Measurements from ENCODE around the gene MYBPC2.

MYBPC2 gene

DNA sequence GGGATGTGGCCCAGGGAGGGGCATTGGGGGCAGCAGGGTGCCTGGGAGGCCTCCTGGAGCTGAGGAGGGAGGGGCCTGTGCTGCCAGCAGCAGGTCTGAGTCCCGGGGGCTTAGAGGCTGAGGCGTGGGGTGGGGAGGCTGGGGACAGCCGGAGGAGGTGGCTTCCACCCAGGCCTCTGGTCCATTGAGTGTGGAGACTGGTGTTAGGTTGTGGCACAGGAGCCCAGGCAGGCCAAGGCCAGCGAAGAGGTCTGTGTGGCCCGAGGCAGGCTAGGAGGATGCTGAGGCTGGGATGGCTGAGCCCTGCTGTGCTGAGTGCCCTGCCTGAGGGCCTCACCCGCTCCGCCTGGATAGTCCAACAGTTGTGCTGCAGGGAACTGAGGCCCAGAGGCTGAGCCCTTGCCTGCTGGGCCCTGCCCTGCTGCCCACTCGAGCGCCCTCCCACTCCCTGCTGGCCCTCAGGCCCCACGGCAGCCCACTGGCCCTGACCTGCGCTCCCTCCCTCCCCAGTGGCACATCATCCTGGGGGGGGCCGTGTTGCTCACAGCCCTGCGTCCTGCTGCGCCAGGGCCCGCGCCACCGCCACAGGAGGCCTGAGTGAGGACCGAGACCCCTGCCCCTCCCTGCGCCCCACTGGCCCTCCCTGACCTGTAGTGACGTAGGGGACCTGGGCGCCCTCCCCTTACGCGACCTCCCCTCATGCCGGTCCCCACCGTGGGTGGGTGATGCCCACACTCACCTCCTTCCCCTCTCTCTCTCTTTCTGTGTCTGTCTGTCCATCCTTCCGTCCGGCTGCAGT, 48.9 kb downstream of the MYBPC2 start:
- no peak for DNase-seq (ENCODE audit: low spot score)

DNA sequence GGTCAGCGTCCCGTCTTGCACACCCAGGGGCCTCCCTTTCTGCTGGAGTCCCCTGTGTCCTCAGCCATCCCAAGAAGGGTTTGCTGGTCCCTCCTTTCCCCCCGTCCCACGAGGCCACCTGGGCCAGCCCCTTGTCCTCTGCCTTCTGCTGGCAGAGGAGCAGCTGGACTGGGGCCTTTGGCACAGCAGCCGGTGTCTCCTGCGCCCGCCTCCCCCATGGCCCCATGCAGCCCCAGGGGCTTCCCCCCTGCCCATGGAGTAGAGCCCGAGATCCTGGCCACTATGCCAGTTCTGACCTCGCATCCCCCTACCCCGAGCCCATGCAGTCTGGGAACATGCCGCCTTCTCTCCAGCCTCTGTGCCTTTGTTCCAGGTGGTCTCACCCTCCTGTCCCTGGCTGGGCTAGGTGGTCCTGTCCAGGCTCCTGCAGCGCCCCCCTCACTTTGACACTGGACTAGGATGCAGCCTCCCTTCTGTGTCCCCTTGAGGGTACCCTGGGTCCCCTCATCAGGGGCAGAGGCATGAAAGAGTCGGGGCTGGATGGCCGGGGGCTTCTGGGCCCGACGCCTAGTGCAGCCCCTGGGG, 49.7 kb downstream of the MYBPC2 start:
- DNase-seq (ENCODE audit: low spot score), result no peak

DNA sequence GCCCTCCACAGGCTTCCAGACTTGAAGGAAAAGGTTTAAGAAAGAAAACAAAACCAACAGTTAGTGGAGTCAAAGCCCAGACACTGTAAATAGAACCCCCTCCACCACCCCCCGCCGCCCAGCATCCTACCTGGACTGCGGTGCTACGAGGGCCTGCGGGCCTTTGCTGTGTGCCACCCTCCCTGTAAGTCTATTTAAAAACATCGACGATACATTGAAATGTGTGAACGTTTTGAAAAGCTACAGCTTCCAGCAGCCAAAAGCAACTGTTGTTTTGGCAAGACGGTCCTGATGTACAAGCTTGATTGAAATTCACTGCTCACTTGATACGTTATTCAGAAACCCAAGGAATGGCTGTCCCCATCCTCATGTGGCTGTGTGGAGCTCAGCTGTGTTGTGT, 50.2 kb downstream of the MYBPC2 start:
- no peak for DNase-seq (ENCODE audit: low spot score)

DNA sequence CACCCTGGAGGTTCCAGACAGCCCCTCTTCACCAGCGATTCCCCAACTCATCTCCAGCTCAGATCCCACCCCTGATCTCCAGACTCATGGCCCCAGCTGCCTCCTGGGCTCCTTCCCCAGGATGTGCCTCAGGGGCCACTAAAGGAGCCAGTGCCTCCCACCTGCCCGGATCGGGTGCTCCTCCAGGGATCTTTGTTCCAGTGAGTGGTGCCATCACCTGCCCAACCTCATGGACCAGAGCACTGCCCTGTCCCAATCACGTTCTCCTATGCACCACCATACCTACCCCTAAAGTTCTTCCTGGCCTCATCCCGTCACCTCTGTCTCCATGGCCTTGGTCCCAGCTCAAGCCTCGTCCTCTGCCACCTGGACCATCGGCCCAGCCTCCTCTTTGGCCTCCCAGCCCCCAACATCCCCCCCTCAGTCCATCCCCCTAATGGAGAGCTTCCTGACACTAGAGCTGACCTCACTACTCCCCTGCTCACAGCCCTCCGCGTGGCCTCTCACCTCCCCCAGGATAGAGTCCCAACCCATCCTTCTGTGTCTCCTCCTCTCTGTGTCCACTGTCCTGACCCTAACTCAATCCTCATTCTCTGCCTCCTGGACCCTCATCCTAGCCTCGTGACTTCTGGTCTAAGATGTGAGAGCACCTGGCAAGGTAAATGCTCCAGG, 52.7 kb downstream of the MYBPC2 start:
- DNase-seq (ENCODE audit: low spot score), result no peak

DNA sequence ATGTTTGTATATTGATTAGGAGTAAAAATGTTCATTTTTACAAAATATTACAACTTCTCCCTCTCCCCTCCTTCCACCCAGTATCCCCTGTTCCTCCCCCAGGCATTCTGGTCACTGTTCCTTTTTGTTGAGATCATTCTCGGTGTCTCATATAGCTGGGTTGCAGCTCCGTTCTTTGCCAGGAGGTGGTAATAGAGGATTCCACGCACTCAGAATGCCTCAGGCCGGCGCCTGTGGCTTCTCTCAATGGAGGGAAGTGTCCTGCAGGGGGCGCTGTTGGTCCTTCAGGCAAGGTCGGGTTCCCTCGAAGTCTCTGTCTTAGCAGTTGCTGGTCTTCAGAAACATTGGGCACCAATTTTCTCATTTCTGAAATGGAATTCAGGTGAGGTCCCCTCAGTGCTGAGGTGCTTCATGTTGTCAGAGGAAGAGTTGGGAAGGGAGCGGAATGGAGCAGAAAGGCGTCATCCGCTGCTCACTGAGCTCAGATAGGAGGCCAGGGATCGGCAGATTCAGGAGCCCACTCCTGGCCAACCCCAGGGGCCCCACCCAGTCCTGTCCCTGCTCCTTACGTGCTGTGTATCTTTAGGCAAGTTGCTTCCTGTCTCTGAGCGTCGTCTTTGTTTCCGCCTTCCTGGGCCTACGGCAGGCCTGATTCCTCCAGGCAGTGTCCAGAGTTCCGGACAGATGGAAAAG, 54.3 kb downstream of the MYBPC2 start:
- peak; percentile 73 for DNase-seq (ENCODE audit: low spot score)

DNA sequence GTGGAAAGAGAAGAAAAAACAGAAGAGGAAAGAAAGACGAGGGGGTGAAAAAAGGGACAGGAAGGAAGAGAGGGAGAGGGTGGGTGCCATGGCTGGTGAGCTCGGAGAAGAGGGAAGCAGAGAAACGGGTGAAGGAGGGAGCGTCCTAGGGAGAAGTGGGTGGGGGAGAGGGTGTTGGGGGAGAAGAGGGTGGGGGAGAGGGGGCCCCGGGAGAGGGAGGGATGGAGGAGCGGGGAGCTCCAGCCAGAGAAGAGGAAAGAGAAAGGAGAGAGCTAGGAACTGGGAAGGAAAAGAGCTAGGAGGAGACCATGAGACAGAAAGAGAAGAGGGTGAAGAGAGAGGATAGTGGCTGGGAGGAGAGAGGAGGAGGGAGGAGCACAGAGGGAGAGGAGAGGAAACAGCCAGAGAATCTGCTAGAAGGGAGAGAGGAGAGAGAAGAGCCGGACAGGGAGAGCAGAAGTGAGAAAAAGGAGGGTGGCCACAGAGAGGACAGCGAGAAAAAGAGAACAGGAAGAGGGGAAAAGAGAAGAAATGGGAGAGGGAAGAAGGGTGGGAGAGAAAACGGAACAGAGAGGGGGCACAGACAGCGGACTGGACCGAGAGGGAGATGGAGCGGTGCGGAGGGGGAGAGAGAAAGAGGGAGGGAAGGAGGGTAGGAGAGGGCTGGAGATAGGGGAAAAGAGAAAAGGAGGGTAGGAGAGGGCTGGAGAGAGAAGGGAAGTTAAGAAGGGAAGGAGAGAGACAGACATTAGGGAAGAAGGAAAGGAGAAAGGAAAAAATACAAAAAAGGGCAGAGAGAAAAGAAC, 55.9 kb downstream of the MYBPC2 start:
- peak; percentile 38 for DNase-seq (ENCODE audit: low spot score)

DNA sequence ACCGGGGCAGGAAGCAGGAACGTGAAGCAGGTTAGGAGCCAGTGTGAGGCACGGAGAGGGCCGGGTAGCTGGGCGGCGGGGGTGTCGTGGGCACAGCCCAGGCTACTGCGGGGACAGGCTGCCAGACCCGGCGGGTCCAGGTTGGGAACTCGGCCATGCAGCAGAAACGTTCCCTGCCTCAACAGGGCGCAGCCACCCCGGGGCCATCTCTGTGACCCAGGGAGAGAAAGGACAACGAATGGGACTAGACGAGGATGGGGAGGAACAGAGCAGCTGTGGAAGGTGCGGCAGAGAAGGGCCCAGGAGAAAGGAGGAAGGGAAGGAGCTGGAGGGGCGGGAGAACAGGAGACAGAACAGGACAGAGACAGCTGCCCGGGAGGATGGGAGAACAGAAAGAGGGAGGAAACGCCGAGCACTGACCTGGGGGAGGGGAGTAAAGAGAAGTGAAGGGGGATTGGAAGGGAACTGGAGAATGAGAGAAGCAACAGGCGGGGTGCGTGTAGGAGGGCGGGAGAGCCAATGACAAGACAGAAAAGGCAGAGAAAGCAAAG, 56.8 kb downstream of the MYBPC2 start:
- peak; percentile 47 for DNase-seq (ENCODE audit: low spot score)

DNA sequence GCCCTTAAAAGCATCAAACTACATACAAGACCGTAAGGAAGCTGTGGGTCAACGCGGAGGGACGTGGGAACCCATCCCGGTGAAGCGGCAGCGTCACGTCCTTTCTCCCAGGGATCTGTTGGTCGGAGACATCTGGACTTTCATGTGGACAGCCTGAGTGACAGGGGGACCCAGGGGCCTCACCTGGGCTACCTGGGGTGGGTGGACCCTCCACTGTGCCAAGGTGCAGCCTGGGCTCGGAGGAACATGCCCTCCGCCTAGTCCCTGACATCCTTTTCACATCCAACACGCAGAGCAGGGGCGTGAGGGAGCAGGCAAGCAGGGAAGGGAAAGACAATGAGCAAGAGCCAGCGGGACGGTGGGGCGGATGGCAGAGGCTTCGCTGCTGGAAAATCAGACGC, 57.7 kb downstream of the MYBPC2 start:
- DNase-seq (ENCODE audit: low spot score), result no peak

DNA sequence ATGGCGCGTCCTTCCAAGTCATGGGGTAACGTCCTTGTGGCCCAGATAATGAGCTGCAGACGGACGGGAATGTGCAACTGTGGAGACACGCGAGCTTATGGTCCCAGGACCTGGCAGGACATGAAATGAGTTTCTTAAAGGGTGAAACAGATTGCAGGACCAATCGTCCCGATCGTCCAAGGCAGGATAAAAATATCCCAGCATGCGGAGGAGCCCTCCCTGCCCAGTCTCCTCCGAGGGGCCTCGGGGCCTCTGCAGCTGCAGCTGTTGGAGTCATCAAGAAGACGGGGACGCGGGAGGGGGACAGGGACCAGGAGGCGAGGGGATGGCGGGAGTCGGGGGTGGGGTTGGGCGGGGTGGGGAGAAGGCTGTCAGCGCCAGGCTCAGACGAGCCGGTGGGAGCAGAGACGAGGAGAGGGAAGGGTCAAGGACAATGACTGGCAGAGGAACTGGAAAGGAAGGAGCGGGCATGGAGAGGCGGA, 58.3 kb downstream of the MYBPC2 start:
- DNase-seq (ENCODE audit: low spot score), result no peak

DNA sequence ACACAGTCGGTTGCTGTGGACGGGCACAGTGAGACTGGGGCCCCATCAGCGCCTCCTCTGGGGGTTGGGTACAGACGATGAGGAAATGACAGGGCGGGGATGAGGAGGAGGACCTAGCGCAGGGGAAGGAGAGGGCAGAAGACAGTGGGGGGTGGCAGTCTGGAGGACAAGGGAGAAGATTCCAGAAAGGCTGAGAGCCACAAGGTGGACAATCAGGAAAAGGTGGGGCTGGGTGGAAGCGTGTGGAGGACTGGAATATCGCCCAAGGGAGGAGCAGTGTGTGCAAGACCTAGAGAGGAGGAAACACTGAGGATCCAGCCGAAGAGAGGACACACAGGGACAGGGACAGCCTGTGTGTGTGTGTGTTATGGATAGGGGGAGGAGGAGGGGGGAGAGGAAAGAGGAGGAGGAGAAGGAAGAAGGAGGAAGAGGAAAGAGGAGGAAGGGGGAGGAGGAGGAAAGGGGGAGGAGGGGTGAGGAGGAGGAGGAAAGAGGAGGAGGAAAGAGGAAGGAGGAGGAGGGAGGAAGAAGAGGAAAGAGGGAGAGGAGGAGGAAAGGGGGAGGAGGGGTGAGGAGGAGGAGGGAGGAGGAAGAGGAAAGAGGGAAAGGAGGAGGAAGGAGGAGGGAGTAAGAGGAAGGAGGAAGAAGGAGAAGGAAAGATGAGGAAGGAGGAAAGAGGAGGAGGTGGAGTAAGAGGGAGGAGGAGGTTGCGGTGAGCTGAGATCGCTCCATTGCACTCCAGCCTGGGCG, 59.8 kb downstream of the MYBPC2 start:
- no peak for DNase-seq (ENCODE audit: low spot score)

DNA sequence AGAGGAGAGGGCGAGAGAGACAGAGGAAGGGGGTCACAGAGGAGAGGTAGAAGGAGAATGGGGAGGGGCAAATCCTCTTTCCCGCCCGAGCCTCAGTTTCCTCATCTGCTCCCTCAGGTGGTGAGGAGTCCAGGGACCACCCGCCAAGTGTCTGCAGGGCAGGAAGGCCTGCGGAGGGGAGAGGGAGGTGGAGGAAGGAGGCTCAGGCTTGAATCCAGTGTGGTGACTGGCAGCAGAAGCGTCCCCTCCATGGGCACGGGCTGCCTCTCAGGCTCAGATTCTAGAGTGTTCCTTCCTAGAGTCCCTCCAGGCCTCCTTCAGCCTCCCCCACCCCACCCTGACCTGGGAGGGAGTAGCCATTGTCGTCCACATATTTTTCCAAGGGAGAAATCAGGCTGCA, 60.5 kb downstream of the MYBPC2 start:
- no peak for DNase-seq (ENCODE audit: low spot score)

DNA sequence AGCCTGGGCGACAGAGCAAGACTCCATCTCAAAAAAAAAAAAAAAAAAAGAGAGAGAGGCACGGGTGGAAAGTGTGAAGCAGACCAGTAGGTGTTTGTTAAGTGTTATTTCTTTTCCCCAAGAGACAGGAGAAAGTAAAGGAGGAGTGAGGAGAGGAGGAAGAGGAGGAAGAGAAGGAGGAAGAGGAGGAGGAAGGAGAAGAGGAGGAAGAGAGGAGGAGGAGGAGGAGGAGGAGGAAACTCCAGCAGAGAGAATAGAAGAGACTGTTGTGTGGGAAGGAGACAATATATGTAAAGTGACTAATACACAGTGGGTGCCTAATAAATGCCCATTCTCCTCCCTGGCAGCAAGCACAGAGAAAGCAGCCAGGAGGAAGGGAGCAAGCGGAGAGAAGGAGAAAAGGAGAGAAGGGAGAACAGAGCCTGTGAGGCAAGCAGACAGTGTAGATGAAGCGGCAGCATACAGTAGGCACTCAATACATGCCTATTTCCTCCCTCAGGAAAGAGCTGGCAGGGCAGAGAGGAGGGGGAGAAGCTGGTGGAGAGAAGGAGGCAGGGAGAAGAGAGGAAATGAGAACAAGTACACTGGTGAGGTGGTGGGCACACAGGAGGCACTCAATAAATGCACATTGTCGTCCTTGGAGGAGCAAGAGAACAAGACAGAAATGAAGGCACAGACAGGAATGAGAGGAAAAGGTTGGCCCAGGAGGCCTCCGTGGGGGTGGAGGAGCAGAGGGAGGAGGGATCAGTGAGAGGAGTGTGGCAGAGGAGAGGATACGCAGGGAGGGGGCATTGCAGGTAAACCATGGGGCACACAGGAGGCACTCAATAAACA, 61.7 kb downstream of the MYBPC2 start:
- no peak for DNase-seq (ENCODE audit: low spot score)

DNA sequence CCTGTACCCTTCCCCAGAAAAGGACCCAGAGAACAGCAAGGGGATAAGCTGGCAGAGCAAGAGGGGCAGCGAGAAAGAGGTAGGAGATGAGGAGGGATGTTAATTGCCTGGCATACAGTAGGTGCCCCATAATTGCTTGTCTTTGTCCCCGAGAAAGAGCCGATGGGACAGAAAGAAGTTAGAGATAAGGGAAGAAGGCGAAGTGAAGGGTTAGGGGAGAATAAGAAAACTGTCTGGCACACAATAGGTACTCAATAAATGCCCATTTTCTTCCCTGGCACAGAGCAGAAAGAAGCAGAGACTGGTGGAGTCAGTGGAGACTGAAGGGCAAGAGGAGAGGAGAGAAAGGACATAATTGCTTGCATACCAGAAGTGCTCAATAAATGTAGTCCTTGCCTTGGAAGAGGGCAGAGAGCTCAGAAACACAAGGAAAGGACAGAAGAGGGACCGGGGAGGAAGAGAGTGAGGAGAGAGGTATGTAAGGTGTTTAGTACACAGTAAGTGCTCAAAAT, 62.4 kb downstream of the MYBPC2 start:
- no peak for DNase-seq (ENCODE audit: low spot score)

DNA sequence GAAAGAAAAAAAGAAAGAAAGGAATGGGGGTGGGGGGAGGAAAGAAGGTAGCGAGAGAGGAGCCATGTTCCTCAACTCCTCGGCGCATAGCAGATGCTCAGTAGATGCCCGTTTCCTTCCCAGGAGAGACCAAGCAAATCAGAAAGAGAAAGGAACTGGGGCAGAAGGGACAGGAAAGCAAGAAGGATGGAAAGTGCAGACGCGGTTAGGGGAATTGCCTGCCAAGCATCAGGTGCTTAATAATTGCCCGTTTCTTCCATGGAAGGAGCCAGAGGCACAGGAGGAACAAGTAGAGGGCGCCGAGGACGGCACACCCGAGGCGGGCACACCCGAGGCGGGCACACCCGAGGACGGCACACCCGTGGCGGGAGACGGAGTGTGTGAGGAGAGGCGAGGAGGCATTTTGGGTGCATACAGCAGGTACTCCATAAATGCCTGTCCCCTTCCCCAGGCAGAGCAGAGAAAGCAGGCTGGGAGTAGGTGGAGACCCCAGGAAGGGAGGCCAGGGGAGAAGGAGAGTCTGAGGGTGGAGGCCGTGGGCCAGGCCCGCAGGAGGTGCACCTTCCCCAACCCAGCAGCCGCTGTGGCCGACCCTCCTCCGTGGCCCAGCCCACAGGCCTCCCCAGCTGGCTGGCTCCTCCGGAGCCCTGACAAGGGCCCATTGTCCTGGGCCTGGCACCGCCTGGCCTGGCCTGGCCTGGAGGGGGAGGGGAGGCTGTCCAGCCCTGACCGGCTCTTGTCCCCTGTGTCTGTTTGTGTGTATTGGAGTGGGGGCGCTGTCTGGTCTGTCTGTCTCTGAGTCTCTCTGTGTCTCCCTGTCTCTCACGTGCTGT, 63.7 kb downstream of the MYBPC2 start:
- DNase-seq (ENCODE audit: low spot score), result peak; percentile 78

DNA sequence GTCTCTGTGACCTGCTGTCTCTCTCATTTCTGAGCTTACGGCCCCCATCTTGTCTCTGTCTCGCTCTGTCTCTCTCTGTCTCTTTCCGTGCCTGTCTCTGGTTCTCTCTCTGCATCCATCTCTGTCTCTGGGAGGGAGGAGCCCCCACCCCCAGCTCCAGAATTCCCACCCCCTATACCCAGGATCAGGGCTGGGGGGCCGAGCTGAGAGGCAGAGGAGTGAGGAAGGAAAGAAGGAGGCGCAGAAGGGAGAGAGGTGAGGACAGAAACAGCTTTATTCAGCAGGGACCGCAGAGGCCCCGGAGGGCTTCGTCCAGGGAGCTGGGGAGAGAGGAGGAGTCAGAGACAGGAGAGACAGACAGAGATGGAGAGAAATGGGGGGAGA, 64.3 kb downstream of the MYBPC2 start:
- no peak for DNase-seq (ENCODE audit: low spot score)

DNA sequence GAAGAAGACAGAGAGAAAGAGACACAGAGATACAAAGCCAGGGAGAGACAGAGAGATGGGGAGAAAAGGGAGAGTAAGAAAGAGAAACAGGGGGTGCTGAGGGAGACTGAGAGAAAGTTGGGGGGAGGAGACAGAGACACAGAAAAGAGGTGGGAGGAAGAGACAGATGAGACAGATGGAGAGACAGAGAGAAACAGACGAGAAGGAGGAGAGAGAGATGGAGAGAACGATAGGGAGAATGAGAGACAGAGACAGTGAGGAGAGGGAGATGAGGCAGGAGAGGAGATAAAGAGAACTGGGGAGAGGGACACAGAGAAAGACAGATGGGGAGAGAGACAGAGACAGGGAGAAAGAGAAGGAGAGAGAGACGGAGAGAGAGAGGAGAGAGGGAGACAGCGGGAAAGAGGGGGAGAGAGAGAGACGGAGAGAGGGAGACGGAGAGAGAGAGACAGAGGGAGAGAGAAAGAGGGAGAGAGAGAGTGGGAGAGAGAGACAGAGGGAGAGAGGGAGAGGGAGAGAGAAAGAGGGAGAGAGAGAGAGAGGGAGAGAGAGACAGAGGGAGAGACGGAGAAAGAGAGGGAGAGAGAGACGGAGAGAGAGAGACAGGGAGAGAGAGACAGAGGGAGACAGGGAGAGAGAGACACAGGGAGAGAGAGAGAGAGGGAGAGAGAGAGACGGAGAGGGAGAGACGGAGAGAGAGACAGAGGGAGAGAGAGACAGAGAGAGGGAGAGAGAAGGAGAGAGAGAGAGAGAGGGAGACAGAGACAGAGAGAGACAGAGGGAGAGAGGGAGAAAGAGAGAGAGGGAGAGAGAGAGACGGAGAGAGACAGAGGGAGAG, 65.7 kb downstream of the MYBPC2 start:
- DNase-seq (ENCODE audit: low spot score), result no peak

DNA sequence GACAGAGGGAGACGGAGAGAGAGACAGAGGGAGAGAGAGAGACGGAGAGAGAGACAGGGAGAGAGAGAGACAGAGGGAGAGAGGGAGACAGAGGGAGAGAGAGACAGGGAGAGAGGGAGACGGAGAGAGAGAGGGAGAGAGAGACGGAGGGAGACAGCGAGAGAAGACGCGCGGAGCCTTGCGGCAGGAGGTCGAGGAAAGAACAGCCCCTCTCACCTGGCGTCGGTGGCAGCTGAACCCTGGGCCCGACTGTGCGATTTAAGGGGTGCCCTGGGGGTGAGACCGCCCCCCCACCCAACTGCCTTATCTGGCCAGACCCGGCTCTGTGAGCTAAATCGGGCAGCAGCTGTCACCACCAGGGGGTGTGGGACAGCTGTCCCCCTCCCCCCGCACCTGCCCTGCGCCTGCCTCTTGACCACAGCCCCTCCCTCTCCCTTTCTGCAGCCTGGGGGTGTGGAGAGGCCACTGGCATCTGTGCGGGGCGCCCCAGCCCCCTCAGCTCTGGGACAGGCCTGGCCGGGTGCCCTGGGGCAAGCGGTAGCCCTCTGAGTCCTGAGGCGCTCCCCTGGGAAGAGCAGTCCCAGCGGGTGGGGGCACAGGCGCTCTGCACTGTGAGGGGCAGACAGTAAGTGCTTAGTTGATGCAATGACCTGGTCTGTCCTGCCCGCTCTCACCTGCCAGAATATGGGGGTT, 67.5 kb downstream of the MYBPC2 start:
- peak; percentile 64 for DNase-seq (ENCODE audit: low spot score)
